HG03439 (cell line): ENCODE measurements around the gene IRS2.

ENCODE experiments used
- ATAC-seq: cut with Tn5 transposase; IDR thresholded peaks from one replicate; pipeline ENCODE4 v1.9.1; 2021; ENCODE audit warnings: mild to moderate bottlenecking, moderate library complexity; ENCODE audit not compliant: unreplicated experiment

Gene IRS2

GRCh38 chr13:109712124-109712722, 74.2 kb downstream of the IRS2 start:
- ATAC-seq = no peak

GRCh38 chr13:109707742-109708617, 78.4 kb downstream of the IRS2 start:
- ATAC-seq = no peak

- ATAC-seq = no peak
Measured at GRCh38 chr13:109707044-109707741, 79.2 kb downstream of the IRS2 start.

- ATAC-seq = no peak
Measured at GRCh38 chr13:109706015-109706715, 80.2 kb downstream of the IRS2 start.

- no peak for ATAC-seq
Measured at GRCh38 chr13:109704771-109705635, 81.4 kb downstream of the IRS2 start.

- no peak for ATAC-seq
Measured at GRCh38 chr13:109703250-109703649, 83.1 kb downstream of the IRS2 start.
